H7 (cell line): ENCODE results near the gene METTL16. TPM values are rescaled to one million over a fixed set of nuclear protein-coding genes. Genes with fewer than 3 reads are reported as not detected.

Experiments used
- DNase-seq: peaks from one replicate; pipeline ENCODE4 v3.0.0; 2012
- H3K27me3 ChIP-seq: 2 replicates; pipeline ENCODE4 v1.6.0; 2011; ENCODE audit warnings: mild to moderate bottlenecking, low read length; ENCODE audit not compliant: control insufficient read depth, insufficient read depth
- H3K36me3 ChIP-seq: replicated peaks from 2 replicates; pipeline ENCODE4 v1.5.1; 2011; ENCODE audit warnings: low read length; ENCODE audit not compliant: control insufficient read depth, insufficient read depth
- H3K4me3 ChIP-seq: 2 replicates; pipeline ENCODE4 v1.5.1; 2011; ENCODE audit warnings: low read depth, mild to moderate bottlenecking, control low read depth, low read length, moderate library complexity; ENCODE audit not compliant: insufficient read depth
- total RNA-seq: library from RNA; depleted of rRNA; stranded (reverse); fragments of >200 nt; shearing (Covaris generic); gene quantifications from 2 replicates; pipeline ENCODE4 v1.2.3, GENCODE V29; 2014

METTL16 gene
- total RNA-seq, 1 experiment from 2014 or later, result 21.3 TPM

DNA sequence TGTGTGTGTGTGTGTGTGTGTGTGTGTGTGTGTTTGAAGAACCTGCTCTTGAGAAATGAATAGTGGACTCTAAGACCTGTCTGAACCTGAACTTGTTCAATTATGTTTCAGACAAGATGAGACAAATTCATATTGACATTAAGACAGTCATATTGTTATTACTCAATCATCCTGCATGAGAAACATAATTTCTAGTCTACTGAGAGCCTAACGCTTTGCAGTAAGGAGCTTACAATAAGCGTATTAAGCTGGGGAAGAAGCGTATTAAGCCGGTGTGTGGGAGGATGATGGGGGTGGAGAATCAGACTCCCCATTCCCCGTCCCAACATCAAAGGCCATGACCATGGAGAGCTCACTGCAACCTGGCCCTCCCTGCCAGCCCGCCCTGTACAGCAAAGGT lies 88.4 kb downstream of the METTL16 start:
- Histone ChIP-seq H3K4me3 (no peak overlapping the region), H3K36me3 (peaks cover 9% of the 10 kb centered on the region), H3K27me3 (no peaks in the 10 kb centered on the region)
- DNase-seq, result no peak

DNA sequence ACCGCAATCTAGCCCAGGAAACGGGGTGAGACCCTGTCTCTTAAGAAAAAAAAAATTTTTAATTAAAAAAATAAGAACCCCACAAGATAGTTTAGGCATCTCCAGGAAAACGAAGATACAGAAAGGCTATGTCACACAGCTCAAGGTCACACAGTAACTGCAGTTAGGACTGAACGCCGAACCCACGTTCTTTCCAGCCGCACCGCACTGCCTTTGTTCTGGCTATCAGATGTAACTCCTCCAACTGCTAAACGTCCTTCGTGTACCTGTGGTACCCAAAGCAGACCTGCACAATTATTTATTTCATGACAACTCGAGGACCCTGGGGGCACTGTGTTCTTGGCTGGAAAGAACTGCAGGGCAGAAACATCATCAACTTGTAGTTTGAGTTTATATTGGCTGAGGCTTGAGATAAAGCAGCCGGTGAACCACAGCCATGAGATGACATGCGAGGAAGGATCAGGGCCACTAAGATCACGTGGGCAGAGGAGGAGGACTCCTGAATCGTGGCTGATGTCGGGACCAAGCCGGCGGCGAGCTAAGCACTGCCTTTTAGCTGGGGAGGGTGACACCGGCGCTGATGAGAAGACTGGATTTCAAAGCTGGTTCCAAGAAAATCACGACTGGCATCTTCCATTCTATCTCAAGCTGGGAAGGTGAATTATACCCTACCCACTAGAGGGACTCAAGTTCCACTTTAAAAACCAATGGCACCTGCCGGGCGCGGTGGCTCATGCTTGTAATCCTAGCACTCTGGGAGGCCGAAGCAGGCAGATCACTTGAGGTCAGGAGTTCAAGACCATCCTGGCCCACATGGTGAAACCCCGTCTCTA lies 90.2 kb downstream of the METTL16 start:
- no peaks in the 10 kb centered on the region for H3K27me3 ChIP-seq
- DNase-seq, result no peak
- peaks cover 9% of the 10 kb centered on the region for H3K36me3 ChIP-seq
- H3K4me3 ChIP-seq, result no peak overlapping the region

DNA sequence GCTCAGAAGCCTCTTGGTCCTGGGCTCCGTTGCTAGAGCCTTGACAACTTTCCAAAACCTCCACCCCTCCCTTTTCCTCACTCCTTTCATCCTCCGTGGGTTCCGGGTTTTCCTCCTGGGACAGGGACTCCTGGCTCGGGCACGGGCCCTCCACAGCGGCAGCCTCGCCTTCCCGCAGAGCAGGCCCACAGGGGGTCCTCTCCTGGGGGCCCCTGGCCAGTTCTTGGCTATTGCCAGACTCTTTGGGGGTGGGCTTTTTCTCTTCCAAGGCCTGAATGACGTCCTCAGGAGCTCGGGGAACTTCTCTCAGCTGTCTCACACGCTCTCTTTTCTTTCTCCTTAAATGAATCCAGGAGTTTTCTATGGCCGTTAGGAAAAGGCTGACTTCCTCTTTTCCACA lies 91.5 kb downstream of the METTL16 start:
- H3K27me3 ChIP-seq, result no peaks in the 10 kb centered on the region
- peaks cover 10% of the 10 kb centered on the region for H3K36me3 ChIP-seq
- H3K4me3 ChIP-seq, result no peak overlapping the region
- peak; percentile 20 for DNase-seq

DNA sequence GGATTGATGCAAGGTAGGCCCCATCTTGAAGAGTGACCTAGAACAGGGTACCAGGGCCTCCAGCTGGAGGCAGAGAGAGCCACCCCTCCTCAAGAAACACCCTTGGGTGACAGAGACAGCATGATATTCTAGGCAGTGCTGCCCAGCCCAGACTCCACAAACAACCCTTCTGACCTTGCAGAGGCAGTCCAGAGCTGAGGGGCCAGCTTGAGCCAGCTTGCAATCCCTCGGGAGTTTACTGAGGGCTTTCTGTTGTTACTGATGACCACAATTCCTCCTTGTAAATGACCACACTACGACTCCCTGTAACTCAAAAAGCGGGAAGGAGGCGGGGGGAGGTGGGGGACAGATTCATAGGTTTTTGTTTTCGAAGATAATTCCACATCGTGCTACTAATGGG lies 92.2 kb downstream of the METTL16 start:
- Histone ChIP-seq H3K4me3 (no peak overlapping the region), H3K36me3 (peaks cover 13% of the 10 kb centered on the region), H3K27me3 (no peaks in the 10 kb centered on the region)
- DNase-seq, result peak; percentile 16

DNA sequence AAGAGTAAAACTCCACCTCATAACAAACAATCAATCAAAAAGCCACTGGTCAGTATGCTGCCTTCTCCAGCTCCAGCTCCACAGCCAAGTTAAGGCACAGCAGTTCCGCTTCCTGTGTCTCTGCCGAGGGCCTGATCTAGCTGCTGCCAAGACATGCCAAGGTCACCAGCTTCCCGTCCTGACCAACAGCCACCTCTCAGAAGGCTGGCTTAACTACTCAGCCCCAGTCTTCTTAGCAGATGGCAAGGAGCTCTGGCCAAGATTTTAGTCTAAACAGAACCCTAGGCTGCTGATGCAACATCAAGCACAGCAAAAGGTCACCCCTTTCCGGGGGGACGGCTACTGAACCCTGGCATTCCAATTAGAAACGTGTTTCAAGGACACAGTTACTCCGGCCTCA lies 93.1 kb downstream of the METTL16 start:
- peak; percentile 12 for DNase-seq
- Histone ChIP-seq H3K27me3 (no peaks in the 10 kb centered on the region), H3K36me3 (peaks cover 19% of the 10 kb centered on the region), H3K4me3 (no peak overlapping the region)

DNA sequence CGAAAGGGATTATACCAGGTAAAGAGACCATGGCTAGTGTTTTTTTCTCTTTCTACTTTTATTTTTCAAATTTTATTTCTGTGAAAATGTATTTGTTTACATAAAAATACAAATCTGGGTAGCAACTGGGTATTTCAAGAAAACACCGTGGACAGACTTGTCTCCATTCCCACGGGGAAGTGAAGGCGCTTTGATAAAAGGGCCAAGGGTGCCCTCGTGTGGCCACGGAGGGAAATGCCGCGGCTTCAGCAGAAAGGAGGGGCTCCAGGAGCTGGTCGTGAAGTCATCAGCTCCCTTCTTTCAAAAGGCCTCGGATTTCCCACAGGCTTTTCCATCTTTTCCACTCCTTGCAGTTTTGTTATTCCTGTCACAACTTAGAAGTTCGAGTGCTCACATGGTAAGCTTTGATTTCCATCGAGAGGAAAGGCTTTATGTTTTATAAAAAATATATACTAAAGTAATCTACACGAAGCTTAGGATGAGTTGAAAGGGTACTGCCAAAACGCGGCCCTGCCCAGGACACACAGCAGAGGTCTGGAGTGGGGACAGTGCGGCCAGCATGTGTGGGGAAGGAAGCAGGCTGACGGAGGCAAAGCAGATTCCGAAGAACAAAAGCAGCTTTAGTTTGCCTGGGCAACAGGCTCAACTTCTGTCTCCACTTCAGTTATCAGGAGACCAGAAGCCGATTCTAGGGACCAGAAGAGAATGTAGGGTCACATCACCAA lies 95.5 kb downstream of the METTL16 start:
- H3K36me3 ChIP-seq, result peaks cover 19% of the 10 kb centered on the region
- H3K27me3 ChIP-seq, result no peaks in the 10 kb centered on the region
- DNase-seq, result peak; percentile 92
- H3K4me3 ChIP-seq, result no peak overlapping the region

DNA sequence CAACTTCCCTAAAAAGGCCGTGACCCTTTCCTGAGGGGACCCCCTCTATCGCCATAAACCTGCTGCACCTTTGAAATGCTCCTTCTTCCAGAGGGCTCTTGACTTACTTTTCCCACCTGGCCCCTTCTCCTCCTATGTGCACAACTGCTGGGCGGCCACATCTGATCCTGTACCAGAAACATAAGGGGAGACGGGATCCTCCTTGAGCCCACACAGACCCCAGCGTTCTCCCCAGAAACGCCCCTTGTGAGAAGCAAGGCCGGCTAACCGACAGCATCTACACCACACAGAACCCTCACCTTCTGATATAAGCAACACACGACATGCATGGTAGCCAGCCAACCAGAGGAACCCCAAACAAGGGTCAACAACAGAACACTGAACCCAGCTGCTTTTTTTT lies 96.6 kb downstream of the METTL16 start:
- DNase-seq, result no peak
- peaks cover 20% of the 10 kb centered on the region for H3K36me3 ChIP-seq
- H3K4me3 ChIP-seq, result no peak overlapping the region
- H3K27me3 ChIP-seq, result no peaks in the 10 kb centered on the region

DNA sequence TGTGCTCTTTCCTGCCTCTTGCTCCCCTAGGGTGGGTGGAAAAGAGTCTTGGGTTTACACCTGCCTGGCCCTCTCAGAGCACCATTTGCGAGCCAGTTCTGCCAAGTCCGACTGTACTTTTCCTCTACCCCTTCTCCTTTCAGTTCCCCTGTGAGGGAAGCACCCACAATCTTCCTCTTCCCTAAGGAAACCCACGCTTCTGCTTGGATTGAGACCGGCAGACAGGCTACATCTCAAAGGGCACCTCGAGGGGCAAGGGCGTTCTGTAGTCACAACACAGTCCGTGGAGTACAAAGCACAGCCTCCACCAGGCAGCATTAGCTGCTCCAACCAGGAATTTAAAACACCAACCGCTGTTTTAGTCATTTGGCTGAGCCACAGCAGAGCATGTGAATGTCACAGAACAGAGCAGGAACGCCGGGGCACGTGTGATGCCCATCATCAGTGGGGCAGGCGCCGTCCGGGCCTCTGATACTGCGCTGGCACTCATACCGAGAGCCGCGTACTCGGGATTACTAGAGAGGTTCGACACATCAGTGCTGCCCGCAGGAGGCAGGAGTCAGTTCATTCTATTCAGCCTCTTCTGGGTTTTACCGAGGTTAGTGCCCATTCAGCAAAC lies 97.1 kb downstream of the METTL16 start:
- H3K36me3 ChIP-seq, result peaks cover 17% of the 10 kb centered on the region
- DNase-seq, result no peak
- no peaks in the 10 kb centered on the region for H3K27me3 ChIP-seq
- H3K4me3 ChIP-seq, result no peak overlapping the region

DNA sequence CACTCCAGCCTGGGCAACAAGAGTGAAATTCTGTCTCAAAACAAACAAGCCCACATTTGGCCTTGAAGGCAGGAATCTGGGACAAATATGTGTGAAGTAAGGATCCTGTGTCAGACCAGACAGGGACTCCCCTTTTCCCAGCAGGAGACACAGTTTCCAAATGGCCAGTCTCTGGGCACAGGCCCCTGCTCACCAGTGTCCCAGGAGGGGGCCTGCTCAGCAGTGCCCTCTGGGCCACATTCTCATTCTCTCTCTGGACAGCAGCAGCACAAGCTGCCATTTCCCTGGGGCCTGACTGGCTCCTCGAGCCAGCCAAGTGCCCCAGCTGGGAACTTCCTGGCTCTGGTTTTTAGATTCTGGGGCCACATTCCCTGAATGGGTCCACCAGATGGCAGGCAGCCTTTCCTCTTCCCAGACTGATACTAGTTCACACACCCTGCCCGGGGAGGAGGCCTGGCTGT lies 99.1 kb downstream of the METTL16 start:
- Histone ChIP-seq H3K4me3 (no peak overlapping the region), H3K27me3 (no peaks in the 10 kb centered on the region), H3K36me3 (peaks cover 12% of the 10 kb centered on the region)
- peak; percentile 76 for DNase-seq

DNA sequence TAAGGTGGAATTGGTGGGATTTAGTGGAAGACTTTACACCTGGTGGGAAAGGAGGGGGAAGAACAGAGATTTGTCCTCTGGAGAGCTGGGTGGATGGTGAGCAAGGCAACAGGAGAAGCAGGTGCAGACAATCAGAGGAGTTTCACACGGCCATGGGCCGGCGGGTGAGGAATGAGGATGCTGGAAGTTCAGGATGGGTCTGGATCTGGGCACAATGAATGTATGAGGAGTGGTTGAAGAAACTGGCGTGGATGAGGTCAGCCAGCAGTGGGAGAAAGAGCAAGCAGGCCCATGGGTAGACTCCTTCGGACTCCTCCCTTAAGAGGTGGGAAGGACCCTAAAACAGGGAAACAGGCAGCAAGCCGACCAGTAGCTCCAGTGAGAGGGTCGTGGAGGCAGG lies 100.7 kb downstream of the METTL16 start:
- H3K36me3 ChIP-seq, result peaks cover 12% of the 10 kb centered on the region
- DNase-seq, result no peak
- no peak overlapping the region for H3K4me3 ChIP-seq
- no peaks in the 10 kb centered on the region for H3K27me3 ChIP-seq

DNA sequence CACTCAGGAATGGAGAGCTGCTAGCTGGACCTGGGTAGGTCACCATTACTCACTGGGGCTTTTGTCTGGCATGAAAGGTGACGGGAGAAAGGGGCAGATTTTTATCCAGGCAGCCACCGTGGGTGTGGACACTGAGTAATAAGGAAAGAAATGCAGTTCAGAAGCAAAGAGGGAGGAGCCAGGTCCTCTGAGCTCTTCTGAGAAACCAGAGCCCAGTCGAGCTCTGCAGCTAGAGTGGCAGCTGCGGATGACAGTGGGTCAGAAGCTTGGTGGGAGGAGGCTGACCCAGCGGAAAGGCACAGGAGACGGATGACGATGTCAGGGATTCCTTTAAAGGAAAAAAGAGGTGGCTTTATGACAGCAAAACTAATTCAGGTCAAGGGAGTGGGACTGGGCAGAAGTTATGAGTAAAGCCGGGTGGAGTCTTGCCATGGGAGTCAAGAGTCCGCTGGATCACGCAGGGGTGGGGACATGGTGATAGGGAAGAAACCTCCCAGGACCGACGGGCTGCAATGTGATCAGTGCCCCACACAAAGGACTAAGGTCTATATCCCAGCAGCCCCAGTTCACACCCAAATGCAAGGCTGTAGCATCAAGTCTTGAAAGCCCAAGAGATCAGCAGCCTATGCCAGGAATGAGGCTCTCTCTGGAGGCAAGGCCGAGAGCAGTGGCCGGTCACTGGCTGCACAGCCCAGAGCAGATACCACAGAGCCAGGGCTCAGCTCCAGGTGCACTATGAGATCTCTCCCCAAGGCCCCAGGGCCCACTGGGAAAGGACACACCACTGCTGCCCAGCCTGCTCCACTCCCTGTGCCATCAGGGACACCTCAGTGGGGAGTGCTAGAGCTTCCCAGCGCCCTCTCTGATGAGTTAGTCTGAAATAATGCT lies 104.5 kb downstream of the METTL16 start:
- no peak overlapping the region for H3K4me3 ChIP-seq
- no peaks in the 10 kb centered on the region for H3K27me3 ChIP-seq
- no peak for DNase-seq
- peaks cover 3% of the 10 kb centered on the region for H3K36me3 ChIP-seq

DNA sequence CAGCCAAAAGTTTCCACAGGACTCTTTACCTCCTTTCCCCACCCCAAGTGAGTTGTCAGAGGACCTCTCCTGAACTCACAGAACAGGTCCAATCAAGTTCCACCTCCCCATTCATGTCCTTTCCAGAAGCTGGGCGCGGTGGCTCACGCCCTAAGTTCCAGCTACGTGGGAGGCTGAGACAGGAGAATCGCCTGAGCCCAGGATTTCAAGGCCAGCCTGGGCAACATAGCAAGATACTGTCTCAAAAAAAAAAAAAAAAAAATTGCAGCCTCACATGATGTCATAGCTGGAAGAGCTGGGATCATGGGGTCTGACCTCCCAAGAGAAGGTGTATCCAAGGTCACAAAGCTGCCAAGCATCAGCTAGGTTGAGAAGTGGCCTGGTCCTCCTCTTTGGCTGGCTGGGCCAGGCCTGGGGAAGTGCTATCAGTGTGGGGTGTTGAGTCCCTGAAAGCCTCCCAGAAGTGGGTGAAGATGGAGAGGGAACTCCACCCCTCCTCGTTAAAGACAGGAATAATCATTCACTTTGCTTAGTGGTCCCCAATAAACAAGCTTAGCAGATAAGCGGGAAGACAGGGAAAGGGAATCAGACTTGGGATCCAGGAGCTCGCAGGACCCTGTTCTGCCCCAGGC lies 105.3 kb downstream of the METTL16 start:
- no peak for DNase-seq
- Histone ChIP-seq H3K4me3 (no peak overlapping the region), H3K27me3 (no peaks in the 10 kb centered on the region), H3K36me3 (peaks cover 3% of the 10 kb centered on the region)

DNA sequence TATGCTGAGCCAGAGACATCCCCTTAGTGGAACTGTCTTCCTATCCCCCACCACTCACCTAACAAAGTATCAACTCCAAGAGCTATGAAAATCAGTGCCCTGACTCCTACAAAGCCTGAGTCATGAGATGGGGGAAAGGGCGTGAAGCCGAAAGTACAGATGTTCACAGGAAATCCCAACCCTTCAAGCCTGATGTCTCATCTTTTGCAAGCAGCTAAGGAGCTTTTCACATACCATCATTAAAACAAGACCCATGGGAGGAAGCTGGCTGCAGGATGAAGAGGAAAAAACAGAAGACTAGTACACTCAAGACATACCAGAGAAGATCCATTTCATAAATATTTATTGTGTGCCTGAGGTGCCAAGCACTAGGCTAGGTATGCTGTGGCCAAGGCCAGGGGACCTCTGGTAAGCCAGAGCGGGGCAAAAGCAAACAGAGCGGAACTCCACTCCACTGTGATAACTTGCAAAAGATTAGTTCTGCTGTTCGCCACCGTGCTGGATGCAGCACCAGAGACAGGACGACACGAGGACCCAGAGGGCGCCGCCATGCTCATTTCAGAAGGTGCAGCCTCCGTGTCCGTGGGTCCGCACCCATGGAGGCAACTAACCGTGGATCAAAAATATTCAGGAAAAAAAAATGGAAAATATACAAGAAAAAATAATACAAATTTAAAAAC lies 106.3 kb downstream of the METTL16 start:
- DNase-seq, result no peak
- no peaks in the 10 kb centered on the region for H3K27me3 ChIP-seq

More for the DNA sequence above, 106.3 kb downstream of the METTL16 start:
- H3K36me3 ChIP-seq, result no peaks in the 10 kb centered on the region
- H3K4me3 ChIP-seq, result no peak overlapping the region
